GM12874 (cell line): ENCODE measurements around the gene BCAN.

Source experiments
- CTCF ChIP-seq: IDR thresholded peaks from 2 replicates; pipeline ENCODE4 v1.5.1; 2011; ENCODE audit warnings: low read depth, mild to moderate bottlenecking, control low read depth, low read length, moderate library complexity; ENCODE audit not compliant: insufficient read depth

BCAN gene

GRCh38 chr1:156707417-156708217 lies 65.7 kb downstream of the BCAN start:
- no peak for TF ChIP-seq CTCF

GRCh38 chr1:156708218-156708661 lies 66.3 kb downstream of the BCAN start:
- no peak for TF ChIP-seq CTCF

GRCh38 chr1:156709031-156709430 lies 67.1 kb downstream of the BCAN start:
- TF ChIP-seq CTCF = no peak
